Lower leg skin (tissue), 3 donors: ENCODE results near the gene MAPKAPK3.

Source experiments
- CTCF ChIP-seq, 3 donors: fragments of 450-650 bp; IDR thresholded peaks; one replicate each; pipeline ENCODE4 v1.5.1; 2016; ENCODE audit warnings: antibody characterized with exemption in 3 of 3, mild to moderate bottlenecking in 3 of 3, moderate library complexity in 2 of 3
- POLR2A ChIP-seq, 2 donors: fragments of 450-650 bp; IDR thresholded peaks; one replicate each; pipeline ENCODE4 v1.6.1; 2016 to 2017; ENCODE audit warnings: antibody characterized with exemption in 2 of 2, mild to moderate bottlenecking in 1 of 2, moderate library complexity in 1 of 2

GRCh38 chr3:50580683-50581458 is 36.1 kb upstream of the MAPKAPK3 start:
- no peak for TF ChIP-seq CTCF (IDR thresholded peaks at IDR 0.05)
- no peak for TF ChIP-seq POLR2A (IDR thresholded peaks at IDR 0.05)
